Stimulated activated CD8-positive, alpha-beta memory T cell treated with anti-CD3 and anti-CD28 coated beads, Interleukin-7, amount 100 ng/mL, for 24 hours (primary cell): ENCODE data around the gene NBEA.
"Not testable (repeated sequence)": the region's sequence is repeated elsewhere in the genome, so short reads cannot be mapped to it uniquely, and the experiment has no call there.

Experiments
- DNase-seq: peaks from one replicate; pipeline ENCODE4 v3.0.0-alpha.2; 2020; ENCODE audit warnings: low read depth

The NBEA gene

DNA sequence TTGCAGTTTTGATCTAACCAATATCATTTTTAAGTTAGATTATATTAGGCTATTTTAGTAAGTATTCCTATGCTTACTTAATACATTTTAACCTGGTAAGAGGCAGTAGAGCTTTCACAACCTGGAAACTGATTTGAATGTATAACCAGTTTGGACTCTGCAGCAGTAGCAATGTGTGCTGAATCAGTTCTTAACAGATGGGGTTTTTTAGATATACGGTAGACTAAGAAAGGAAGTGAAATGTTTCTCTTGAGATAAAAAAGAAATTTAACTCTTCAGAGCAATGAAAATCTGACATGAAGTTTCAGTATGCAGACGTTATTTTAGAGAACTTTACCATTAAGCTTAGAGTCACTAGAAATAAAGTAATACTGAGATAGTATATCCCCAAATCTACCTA is 2.7 kb downstream of the NBEA start:
- no peak for DNase-seq

DNA sequence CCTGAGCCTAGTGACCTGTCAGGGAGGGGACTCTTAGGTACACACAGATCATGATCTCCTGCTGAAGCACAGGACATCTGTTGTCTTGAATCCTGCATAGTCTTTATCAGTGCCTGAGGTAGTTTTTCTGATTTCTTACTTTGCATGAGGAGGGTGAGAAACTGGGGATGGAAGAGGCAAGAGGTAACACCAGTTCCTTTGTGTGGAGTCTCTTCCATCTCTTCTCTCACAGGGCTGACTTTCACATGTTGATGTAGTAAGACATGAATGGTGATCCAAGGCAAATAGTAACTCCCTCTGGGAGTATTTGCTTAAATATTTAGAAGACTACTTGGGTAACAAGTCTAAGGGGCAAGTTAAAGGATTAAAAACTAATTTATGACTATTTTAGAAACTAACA is 9.5 kb downstream of the NBEA start:
- DNase-seq = no peak

DNA sequence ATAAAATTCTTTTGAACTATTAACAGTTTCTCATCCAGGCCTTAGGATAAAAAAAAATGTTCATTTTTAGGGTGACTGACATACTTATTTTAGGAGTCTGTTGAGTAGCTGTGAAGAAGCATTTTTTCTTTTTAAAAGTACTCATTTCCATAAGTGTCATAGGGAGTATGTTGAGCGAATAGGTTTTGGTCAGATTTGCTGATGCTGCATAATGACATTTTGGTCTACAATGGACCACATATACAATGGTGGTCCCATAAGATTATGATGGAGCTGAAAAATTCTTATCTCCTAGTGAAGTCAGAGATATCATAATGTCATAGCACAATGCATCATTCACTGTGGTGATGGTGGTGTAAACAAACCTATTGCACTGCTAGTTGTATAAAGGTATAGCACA is 17.4 kb downstream of the NBEA start:
- DNase-seq = no peak

GRCh38 chr13:34964558-34964957 is 22.5 kb downstream of the NBEA start:
- no peak for DNase-seq

GRCh38 chr13:34967851-34968562 is 25.9 kb downstream of the NBEA start:
- DNase-seq = no peak

DNA sequence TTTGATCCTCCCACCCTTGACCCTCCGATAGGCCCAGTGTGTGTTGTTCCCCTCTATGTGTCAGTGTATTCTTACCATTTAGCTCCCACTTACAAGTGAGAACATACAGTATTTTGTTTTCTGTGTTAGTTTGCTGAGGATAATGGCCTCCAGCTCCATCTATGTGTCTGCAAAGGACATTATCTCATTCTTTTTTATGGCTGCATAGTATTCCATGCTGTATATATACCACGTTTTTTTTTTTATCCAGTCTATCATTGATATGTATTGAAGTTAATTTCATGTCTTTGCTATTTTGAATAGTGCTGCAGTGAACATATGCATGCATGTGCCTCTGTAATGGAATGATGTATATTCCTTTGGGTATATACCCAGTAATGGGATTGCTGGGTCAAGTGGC is 27.5 kb downstream of the NBEA start:
- not testable (repeated sequence) for DNase-seq

- no peak for DNase-seq
Observed at GRCh38 chr13:34970961-34971360, 28.9 kb downstream of the NBEA start.

GRCh38 chr13:34971473-34971872 is 29.4 kb downstream of the NBEA start:
- no peak for DNase-seq

- DNase-seq = not testable (repeated sequence)
Observed at GRCh38 chr13:34985199-34985598, 43.1 kb downstream of the NBEA start.

DNA sequence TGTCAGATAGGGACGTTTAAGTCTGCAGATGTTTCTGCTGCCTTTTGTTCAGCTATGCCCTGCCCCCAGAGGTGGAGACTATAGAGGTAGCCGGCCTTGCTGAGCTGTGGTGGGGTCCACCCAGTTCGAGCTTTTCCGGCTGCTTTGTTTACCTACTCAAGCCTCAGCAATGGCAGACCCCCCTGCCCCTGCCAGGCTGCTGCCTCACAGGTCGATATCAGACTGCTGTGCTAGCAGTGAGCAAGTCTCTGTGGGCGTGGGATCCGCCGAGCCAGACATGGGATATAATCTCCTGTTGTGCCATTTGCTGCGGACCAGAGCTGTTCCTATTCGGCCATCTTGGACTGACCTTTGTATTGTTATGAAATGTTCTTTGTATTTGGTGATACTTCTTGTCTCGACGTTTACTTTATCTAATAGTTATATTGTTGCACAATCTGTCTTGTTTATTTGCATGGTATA is 46.3 kb downstream of the NBEA start:
- DNase-seq = no peak

DNA sequence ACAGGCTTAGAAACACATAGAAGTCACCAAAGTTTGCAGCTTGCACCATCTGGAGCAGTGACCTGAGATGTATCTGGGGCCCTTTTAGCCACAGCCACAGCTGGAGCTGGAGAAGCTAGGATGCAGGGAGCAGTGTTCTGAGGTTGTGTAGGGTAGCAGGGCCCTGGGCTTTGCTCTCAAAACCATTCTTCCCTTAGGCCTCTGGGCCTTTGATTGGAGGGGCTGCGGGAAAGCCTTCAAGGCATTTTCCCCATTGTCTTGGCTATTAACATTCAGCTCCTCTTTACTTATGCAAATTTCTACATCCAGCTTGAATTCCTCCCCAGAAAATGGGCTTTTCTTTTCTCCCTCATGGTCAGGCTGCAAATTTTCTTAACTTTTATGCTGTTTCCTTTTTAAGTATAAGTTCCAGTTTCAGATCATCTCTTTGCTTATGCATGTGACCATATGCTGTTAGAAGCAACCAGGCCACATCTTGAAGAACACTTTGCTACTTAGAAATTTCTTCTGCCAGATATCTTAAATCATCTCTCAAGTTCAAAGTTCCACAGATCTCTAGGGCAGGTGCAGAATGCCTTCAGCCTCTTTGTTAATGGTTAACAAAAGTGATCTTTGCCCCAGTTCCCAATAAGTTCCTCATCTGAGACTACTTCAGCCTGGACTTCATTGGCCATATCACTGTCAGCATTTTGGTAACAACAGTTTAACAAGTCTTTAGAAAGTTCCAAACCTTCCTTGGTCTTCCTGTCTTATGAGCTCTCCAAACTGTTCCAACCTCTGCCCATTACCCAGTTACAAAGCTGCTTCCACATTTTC is 48.5 kb downstream of the NBEA start:
- DNase-seq = no peak

DNA sequence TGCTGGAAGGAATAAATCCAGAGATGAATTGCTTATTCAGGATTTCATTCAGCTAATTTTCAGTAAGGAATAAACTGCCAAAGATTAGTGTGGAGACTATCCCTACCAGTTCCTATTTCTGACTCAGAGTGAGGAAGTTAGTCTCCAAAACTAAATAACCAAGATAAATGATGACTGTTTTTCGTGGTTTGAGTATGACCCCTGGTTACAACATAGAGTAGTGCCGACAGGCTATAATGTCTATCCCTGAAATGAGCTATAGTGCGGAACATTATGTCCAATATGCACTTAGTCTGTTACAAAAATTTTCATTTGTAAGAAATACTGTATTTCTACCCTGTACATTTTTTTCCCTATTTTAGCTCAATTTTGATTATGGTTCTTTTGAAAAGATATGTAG is 51.4 kb downstream of the NBEA start:
- DNase-seq = no peak

DNA sequence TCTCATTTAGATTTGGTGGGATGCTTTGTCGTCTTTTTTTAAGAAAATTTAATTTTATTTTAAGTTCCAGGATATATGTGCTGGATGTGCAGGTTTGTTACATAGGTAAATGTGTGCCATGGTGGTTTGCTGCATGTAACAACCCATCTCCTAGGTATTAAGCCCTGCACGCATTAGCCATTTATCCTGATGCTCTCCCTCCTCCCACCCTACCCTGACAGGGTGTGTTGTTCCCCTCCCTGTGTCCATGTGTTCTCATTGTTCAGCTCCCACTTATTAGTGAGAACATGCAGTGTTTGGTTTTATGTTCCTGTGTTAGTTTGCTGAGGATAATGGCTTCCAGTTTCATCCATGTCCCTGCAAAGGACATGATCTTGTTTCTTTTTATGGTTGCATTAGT is 61.7 kb downstream of the NBEA start:
- DNase-seq = not testable (repeated sequence)

GRCh38 chr13:35005051-35005450 is 63.0 kb downstream of the NBEA start:
- no peak for DNase-seq

DNA sequence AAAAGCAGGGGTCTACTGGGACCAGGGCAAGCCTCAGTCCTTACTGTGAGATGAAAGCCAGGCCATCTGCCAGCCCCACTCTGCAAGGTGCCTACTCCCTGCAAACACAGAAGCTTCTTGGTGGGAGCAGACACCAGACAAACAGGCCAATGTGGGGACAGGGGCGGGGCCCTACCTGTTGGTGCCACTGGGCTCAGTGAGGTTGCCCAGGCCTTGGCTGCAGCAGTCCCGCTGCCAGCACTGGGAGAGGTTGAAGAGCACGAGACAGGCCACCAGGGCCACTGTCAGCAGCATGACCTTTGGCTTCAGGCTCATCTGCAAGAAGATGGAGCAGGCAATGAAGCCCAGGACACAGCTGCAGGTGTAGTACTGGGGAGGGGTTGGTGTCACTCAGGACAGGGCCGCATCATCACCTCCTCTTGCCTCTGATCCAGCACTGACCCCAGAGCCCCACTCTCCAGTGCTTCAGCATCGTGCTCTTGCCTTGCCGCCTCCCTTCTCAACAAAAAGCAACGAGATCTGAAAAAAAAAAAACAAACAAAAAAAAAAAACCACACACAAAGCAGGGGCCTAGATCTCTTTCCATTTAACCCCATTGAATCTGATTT is 72.6 kb downstream of the NBEA start:
- no peak for DNase-seq

DNA sequence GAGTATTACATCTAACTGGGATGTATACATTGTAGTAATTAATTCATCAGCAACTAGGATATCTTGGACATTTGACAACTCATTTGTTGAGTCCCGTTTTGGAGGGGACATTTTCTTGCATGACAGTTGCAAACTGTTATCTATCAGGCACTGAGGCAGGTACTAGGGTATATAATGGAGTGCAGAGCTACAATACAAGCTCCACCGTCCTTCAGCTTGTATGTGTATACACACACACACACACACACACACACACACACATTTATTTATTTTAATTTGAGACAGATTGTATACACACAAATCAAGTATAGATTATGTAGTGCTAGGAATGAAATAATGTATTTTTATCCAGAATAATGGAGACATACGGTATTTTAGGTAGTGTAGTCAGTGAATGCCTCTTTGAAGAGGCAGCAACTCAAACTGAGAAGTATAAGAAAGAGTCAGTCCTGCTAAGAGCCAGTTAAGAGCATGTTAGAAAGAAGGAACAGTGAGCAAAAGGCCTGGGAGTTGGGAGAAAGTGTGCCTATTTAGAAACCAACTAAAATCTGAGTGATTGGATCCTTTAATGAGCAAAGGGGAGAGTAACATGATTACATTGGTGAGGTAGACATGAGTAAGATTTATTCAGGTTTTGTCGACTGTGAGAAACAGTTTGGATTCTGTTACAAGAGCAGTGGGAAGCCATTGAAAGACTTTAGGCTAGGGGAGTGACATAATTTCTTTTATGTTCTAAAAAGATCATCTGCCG is 74.5 kb downstream of the NBEA start:
- no peak for DNase-seq

- DNase-seq = no peak
Observed at GRCh38 chr13:35025314-35025713, 83.2 kb downstream of the NBEA start.

GRCh38 chr13:35028338-35028867 is 86.3 kb downstream of the NBEA start:
- DNase-seq = no peak

DNA sequence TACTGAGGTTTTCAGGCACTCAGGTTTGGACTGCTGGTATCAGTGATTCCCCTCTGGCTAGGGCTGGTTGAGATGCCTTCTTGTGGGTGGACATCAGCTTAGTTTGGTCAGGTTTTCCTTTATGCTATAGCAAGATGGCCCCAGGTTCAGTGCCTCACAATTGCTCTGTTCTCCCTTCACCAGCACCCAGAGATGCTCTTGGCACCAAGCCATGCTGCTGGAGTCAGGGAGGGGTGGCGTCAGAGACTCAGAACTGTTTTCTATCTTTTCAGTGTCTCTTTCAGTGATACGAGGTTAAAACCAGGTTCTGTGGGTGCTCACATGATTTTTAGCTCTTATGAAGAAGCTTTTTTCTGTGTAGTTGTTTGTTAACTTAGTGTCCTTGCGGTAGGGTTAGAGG is 96.9 kb downstream of the NBEA start:
- no peak for DNase-seq

- no peak for DNase-seq
Observed at GRCh38 chr13:35046587-35046986, 104.5 kb downstream of the NBEA start.

- no peak for DNase-seq
Observed at GRCh38 chr13:35055705-35056104, 113.6 kb downstream of the NBEA start.

- DNase-seq = no peak
Observed at GRCh38 chr13:35057858-35058257, 115.8 kb downstream of the NBEA start.
